ENCODE results near the gene PAX4.

Gene PAX4

DNA sequence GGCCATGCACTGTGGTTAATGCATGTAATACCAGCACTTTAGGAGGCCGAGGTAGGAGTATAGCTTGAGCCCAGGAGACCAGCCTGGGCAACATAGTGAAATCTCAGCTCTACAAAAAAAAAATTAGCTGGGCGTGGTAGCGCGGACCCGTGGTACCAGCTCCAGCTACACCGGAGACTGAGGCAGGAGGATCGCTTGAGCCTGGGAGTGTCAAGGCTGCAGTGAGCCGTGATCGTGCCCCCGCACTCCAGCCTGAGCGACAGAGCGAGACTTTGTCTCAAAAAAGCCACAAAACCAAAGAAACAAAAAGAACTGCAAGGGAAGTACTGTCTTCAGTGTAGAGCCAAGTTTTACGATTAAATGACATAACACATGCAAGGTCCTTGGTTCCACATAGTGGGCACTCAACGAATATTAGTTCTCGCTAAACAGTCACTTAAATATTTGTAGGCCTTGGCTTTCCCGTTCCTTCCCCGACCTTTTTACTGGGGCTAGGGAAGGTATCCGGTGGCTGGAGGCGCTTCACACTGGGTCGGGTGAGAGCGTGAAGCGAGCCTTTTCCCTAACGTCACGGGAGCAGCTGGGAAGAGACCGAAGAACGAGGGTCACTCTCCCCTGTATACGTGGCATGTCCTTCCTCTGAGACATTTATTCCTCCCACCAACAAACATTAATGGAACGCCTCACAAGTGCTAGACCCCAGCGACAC is 33.1 kb upstream of the PAX4 start:
- peak; percentile 57 for DNase-seq (ENCODE audit: low read depth)
- TF ChIP-seq, protein P1, sequence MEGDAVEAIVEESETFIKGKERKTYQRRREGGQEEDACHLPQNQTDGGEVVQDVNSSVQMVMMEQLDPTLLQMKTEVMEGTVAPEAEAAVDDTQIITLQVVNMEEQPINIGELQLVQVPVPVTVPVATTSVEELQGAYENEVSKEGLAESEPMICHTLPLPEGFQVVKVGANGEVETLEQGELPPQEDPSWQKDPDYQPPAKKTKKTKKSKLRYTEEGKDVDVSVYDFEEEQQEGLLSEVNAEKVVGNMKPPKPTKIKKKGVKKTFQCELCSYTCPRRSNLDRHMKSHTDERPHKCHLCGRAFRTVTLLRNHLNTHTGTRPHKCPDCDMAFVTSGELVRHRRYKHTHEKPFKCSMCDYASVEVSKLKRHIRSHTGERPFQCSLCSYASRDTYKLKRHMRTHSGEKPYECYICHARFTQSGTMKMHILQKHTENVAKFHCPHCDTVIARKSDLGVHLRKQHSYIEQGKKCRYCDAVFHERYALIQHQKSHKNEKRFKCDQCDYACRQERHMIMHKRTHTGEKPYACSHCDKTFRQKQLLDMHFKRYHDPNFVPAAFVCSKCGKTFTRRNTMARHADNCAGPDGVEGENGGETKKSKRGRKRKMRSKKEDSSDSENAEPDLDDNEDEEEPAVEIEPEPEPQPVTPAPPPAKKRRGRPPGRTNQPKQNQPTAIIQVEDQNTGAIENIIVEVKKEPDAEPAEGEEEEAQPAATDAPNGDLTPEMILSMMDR (IDR thresholded peaks at IDR 0.05; ENCODE audit: insufficient read depth, low read depth, low read length, missing control alignments) = no peak
- H3K4me3 ChIP-seq (ENCODE audit: low read depth, low read length) = peak overlapping the region; percentile 87

DNA sequence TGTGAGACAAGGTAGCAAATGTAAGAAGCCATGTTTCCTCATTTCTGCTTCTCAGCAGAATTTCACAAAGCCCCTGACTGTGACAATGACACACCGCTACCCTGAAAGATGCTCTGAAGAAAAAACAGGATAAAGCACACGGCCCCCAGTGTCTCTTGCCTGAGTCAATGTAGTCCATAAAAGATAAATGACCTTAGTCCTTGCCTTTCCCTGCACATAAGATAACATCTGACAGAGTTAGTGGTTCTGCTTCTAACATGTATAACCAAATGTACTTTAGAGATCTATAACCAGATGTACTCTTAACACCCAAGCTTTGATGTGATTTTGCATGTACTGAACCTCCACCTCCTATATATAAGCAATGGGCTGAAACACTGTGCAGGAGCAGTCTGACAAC is 31.0 kb upstream of the PAX4 start:
- TF ChIP-seq, protein P1 (IDR thresholded peaks at IDR 0.05; ENCODE audit: insufficient read depth, low read depth, low read length, missing control alignments) = no peak
- H3K4me3 ChIP-seq (ENCODE audit: low read depth, low read length) = no peak overlapping the region
- no peak for DNase-seq (ENCODE audit: low read depth)

- no peak overlapping the region for H3K4me3 ChIP-seq (ENCODE audit: low read depth, low read length)
- TF ChIP-seq, protein P1 (IDR thresholded peaks at IDR 0.05; ENCODE audit: insufficient read depth, low read depth, low read length, missing control alignments) = no peak
- no peak for DNase-seq (ENCODE audit: low read depth)
These were observed 29.7 kb upstream of the PAX4 start for GRCh38 chr7:127647636-127648035.

GRCh38 chr7:127644484-127644883 is 26.5 kb upstream of the PAX4 start:
- TF ChIP-seq, protein P1 (IDR thresholded peaks at IDR 0.05; ENCODE audit: insufficient read depth, low read depth, low read length, missing control alignments) = no peak
- DNase-seq (ENCODE audit: low read depth) = no peak
- no peak overlapping the region for H3K4me3 ChIP-seq (ENCODE audit: low read depth, low read length)

DNA sequence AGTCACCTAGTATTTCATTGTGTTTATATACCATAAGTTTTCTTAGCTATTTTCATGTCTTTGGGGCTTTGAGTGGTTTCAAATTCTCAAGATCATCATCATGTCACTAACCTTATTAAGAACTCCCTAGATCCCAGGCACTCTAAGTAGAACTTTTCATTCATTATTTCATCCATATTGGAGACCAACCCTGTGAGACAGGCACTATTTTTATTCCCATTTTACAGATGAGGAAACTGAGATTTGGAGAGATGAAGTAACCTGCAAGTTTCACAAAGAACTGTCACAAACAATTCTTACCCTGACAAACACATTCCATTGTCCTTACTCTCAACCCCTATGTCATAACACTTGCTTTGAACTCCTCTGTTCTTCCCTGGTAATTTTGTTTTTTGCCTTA is 20.3 kb upstream of the PAX4 start:
- DNase-seq (ENCODE audit: low read depth) = no peak
- TF ChIP-seq, protein P1 (IDR thresholded peaks at IDR 0.05; ENCODE audit: insufficient read depth, low read depth, low read length, missing control alignments) = no peak
- H3K4me3 ChIP-seq (ENCODE audit: low read depth, low read length) = no peak overlapping the region

- no peak overlapping the region for H3K4me3 ChIP-seq (ENCODE audit: low read depth, low read length)
- TF ChIP-seq, protein P1 (IDR thresholded peaks at IDR 0.05; ENCODE audit: insufficient read depth, low read depth, low read length, missing control alignments) = no peak
- DNase-seq (ENCODE audit: low read depth) = no peak
These were observed 17.8 kb upstream of the PAX4 start for GRCh38 chr7:127635659-127636285.

Measured in GM12865 (cell line).